ENCODE measurements around the gene SEPTIN8.

The SEPTIN8 gene

DNA sequence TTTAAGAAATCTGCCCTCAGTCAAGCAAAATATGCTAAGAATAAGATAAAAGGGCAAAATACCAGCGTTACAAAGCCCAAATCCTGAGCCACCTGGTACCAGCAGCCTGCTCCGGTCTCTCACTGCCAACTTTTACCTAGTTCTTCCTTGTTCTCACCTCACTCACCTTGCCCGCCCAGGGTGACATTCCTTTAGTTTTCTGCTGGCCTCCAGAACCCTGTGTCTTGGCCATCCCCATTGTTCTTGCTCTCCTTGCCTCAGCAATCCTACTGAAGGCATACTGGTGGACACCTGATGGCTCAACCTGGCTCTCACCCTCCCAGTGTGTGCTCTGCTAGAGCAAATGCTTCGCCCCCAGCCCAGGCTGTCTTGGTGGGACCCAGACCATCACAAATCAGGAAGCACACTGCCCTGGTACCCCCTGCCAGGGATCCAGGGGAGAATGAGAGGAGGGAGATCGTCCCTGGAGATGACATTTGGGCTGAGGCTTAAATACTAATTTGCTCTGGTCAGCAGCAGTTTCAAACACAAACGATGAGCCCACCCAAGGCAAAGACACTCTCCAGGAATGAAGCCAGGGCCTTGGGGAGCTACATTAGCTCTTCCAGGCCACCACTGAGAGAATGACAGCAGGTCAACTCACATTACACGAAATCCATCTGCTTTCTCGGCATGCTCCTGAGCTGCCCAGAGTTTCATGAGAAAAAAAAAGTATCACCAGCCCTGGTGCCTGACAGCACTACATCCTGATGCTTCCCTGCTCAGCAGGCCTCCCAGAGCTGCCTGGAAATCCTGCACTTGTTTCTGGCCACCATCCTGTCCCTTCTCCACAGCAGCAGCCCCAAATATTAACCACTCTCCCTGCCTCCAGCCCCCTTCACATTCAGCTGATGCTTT, 12.2 kb upstream of the SEPTIN8 start:
- Histone ChIP-seq H2AK5ac (ENCODE audit: low read depth, low read length) (no peak overlapping the region), H3K4me1 (ENCODE audit: control insufficient read depth in 2 of 2, insufficient read depth in 1 of 2, low read depth in 1 of 2, low read length in 2 of 2) (no peaks in the 10 kb centered on the region), H2BK12ac (ENCODE audit: low read length) (no peak overlapping the region), H3K14ac (ENCODE audit: low read length) (no peak overlapping the region), H3K4me3 (ENCODE audit: low read length in 2 of 2) (no peak overlapping the region), H3K23ac (ENCODE audit: low read depth, low read length, poor library complexity) (no peak overlapping the region), H3K9ac (ENCODE audit: low read depth, low read length, poor library complexity) (no peak overlapping the region), H4K91ac (ENCODE audit: low read depth, low read length, poor library complexity) (no peak overlapping the region), H3K4me2 (ENCODE audit: insufficient read depth, low read length, poor library complexity, severe bottlenecking) (no peak overlapping the region), H2BK15ac (ENCODE audit: low read length) (no peak overlapping the region), H3K4ac (ENCODE audit: low read length) (no peak overlapping the region), H3K27ac (replicated peaks; ENCODE audit: low read length) (no peak overlapping the region), H2BK5ac (ENCODE audit: low read length) (no peak overlapping the region), H3K9me3 (replicated peaks in 1 of 2; ENCODE audit: control insufficient read depth in 2 of 2, insufficient read depth in 1 of 2, low read depth in 1 of 2, low read length in 2 of 2) (peaks cover 1 to 3% of the 10 kb centered on the region in 2 donors), H2BK120ac (ENCODE audit: low read depth, low read length) (no peak overlapping the region), H2AFZ (ENCODE audit: low read length) (no peak overlapping the region), H4K8ac (ENCODE audit: low read depth, low read length) (no peak overlapping the region), H3K27me3 (ENCODE audit: control insufficient read depth in 3 of 3, insufficient read depth in 3 of 3, low read depth in 1 of 3, low read length in 3 of 3) (peaks cover 0 to 51% (median 0%) of the 10 kb centered on the region in 3 experiments), H3K36me3 (replicated peaks in 1 of 2; ENCODE audit: control insufficient read depth in 2 of 2, insufficient read depth in 2 of 2, low read length in 2 of 2) (no peaks in the 10 kb centered on the region), H3K18ac (ENCODE audit: low read length) (no peak overlapping the region), H3K79me1 (ENCODE audit: low read depth, low read length) (no peaks in the 10 kb centered on the region)
- no peak for DNase-seq (ENCODE audit: low spot score)
- WGBS, 2 donors (ENCODE audit: extremely low coverage in 2 of 2, insufficient read length in 2 of 2, insufficient replicate concordance in 1 of 2): no CpG with 5 or more reads among the region's 8 CpGs

DNA sequence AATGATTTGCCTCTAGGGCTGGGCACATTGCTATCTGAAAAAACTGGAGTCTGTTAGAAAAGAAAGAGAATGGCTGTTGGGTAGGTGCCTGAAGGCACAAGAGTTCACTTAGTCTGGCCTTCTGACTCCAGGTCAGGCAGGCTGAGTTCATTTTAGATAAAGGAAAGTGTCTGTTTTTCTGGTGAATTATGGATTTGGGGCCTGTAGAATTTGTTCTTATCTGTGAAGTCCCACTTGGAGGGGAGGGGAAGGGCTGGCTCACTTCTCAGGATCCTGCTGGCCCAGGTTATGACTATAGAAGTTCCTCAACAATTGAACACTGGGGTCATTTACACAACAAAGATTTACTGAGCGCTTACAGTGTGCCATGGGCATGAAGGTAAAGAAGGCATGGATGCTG, 11.5 kb upstream of the SEPTIN8 start:
- Histone ChIP-seq H3K36me3 (replicated peaks in 1 of 2; ENCODE audit: control insufficient read depth in 2 of 2, insufficient read depth in 2 of 2, low read length in 2 of 2) (no peaks in the 10 kb centered on the region), H3K18ac (ENCODE audit: low read length) (no peak overlapping the region), H3K27me3 (ENCODE audit: control insufficient read depth in 3 of 3, insufficient read depth in 3 of 3, low read depth in 1 of 3, low read length in 3 of 3) (peaks cover 0 to 54% (median 0%) of the 10 kb centered on the region in 3 experiments), H2AK5ac (ENCODE audit: low read depth, low read length) (no peak overlapping the region), H2BK12ac (ENCODE audit: low read length) (no peak overlapping the region), H4K91ac (ENCODE audit: low read depth, low read length, poor library complexity) (no peak overlapping the region), H3K14ac (ENCODE audit: low read length) (no peak overlapping the region), H3K9ac (ENCODE audit: low read depth, low read length, poor library complexity) (no peak overlapping the region), H3K9me3 (replicated peaks in 1 of 2; ENCODE audit: control insufficient read depth in 2 of 2, insufficient read depth in 1 of 2, low read depth in 1 of 2, low read length in 2 of 2) (peaks cover 1 to 3% of the 10 kb centered on the region in 2 donors), H3K23ac (ENCODE audit: low read depth, low read length, poor library complexity) (no peak overlapping the region), H2AFZ (ENCODE audit: low read length) (no peak overlapping the region), H2BK15ac (ENCODE audit: low read length) (no peak overlapping the region), H3K4me3 (ENCODE audit: low read length in 2 of 2) (no peak overlapping the region), H3K4me1 (ENCODE audit: control insufficient read depth in 2 of 2, insufficient read depth in 1 of 2, low read depth in 1 of 2, low read length in 2 of 2) (no peaks in the 10 kb centered on the region), H3K4ac (ENCODE audit: low read length) (no peak overlapping the region), H3K4me2 (ENCODE audit: insufficient read depth, low read length, poor library complexity, severe bottlenecking) (no peak overlapping the region), H2BK120ac (ENCODE audit: low read depth, low read length) (no peak overlapping the region), H2BK5ac (ENCODE audit: low read length) (no peak overlapping the region), H4K8ac (ENCODE audit: low read depth, low read length) (no peak overlapping the region), H3K79me1 (ENCODE audit: low read depth, low read length) (no peaks in the 10 kb centered on the region), H3K27ac (replicated peaks; ENCODE audit: low read length) (no peak overlapping the region)
- DNase-seq (ENCODE audit: low spot score): no peak
- no CpG with 5 or more reads among the region's 1 CpG for WGBS, 2 donors (ENCODE audit: extremely low coverage in 2 of 2, insufficient read length in 2 of 2, insufficient replicate concordance in 1 of 2)

DNA sequence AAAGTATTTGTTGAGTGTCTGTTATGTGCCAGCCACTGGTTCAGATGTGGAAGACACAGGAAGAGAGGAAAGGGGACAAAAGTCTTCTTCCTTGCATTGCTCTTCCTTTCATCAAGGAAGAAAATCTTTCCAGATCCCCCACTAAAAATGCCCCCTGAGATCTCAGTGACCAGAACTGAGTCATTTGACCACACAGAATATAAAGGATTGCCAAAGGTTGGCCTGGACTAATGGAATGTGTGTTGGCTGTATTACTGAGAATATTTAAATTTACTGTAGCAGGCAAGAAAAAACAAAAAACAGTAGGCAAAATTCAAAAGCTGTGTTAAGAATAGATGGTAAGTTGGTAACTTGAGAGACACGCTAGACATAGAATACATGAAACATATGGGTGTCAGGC, 10.0 kb upstream of the SEPTIN8 start:
- Histone ChIP-seq H3K36me3 (replicated peaks in 1 of 2; ENCODE audit: control insufficient read depth in 2 of 2, insufficient read depth in 2 of 2, low read length in 2 of 2) (no peaks in the 10 kb centered on the region), H2BK5ac (ENCODE audit: low read length) (no peak overlapping the region), H2AK5ac (ENCODE audit: low read depth, low read length) (no peak overlapping the region), H3K14ac (ENCODE audit: low read length) (no peak overlapping the region), H4K91ac (ENCODE audit: low read depth, low read length, poor library complexity) (no peak overlapping the region), H3K23ac (ENCODE audit: low read depth, low read length, poor library complexity) (no peak overlapping the region), H3K4me1 (ENCODE audit: control insufficient read depth in 2 of 2, insufficient read depth in 1 of 2, low read depth in 1 of 2, low read length in 2 of 2) (peaks cover 0 to 3% of the 10 kb centered on the region in 2 donors), H3K4me3 (ENCODE audit: low read length in 2 of 2) (no peak overlapping the region), H3K9me3 (replicated peaks in 1 of 2; ENCODE audit: control insufficient read depth in 2 of 2, insufficient read depth in 1 of 2, low read depth in 1 of 2, low read length in 2 of 2) (peaks cover 1 to 3% of the 10 kb centered on the region in 2 donors), H4K8ac (ENCODE audit: low read depth, low read length) (no peak overlapping the region), H3K27me3 (ENCODE audit: control insufficient read depth in 3 of 3, insufficient read depth in 3 of 3, low read depth in 1 of 3, low read length in 3 of 3) (peaks cover 0 to 53% (median 0%) of the 10 kb centered on the region in 3 experiments), H3K9ac (ENCODE audit: low read depth, low read length, poor library complexity) (no peak overlapping the region), H3K27ac (replicated peaks; ENCODE audit: low read length) (no peak overlapping the region), H3K4ac (ENCODE audit: low read length) (no peak overlapping the region), H2AFZ (ENCODE audit: low read length) (no peak overlapping the region), H3K4me2 (ENCODE audit: insufficient read depth, low read length, poor library complexity, severe bottlenecking) (no peak overlapping the region), H2BK15ac (ENCODE audit: low read length) (no peak overlapping the region), H2BK12ac (ENCODE audit: low read length) (no peak overlapping the region), H3K18ac (ENCODE audit: low read length) (no peak overlapping the region), H3K79me1 (ENCODE audit: low read depth, low read length) (no peaks in the 10 kb centered on the region), H2BK120ac (ENCODE audit: low read depth, low read length) (no peak overlapping the region)
- no CpG with 5 or more reads among the region's 1 CpG for WGBS, 2 donors (ENCODE audit: extremely low coverage in 2 of 2, insufficient read length in 2 of 2, insufficient replicate concordance in 1 of 2)
- no peak for DNase-seq (ENCODE audit: low spot score)

DNA sequence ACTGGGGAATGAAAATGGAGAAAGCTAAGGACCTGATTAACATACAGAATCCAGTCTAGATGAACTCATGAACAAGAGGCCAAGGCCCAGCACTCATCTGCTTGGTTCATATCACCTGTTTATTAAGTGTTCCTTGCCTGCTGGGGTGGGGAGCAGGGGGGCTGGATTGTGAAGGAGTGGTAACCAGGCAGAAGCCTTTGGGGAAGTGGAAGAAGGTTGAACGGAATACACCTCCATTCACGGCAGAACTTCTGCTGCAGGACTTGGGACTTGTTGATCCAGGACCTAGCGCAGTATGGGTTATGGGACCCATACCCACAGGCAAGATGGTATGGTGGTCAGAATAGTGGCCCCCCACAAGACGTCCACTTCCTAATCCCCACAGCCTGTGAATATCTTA, 8.8 kb upstream of the SEPTIN8 start:
- Histone ChIP-seq H2AK5ac (ENCODE audit: low read depth, low read length) (no peak overlapping the region), H3K23ac (ENCODE audit: low read depth, low read length, poor library complexity) (no peak overlapping the region), H3K9me3 (replicated peaks in 1 of 2; ENCODE audit: control insufficient read depth in 2 of 2, insufficient read depth in 1 of 2, low read depth in 1 of 2, low read length in 2 of 2) (peaks cover 1 to 3% of the 10 kb centered on the region in 2 donors), H3K79me1 (ENCODE audit: low read depth, low read length) (no peaks in the 10 kb centered on the region), H3K4me1 (ENCODE audit: control insufficient read depth in 2 of 2, insufficient read depth in 1 of 2, low read depth in 1 of 2, low read length in 2 of 2) (peaks cover 0 to 3% of the 10 kb centered on the region in 2 donors), H3K14ac (ENCODE audit: low read length) (no peak overlapping the region), H2BK12ac (ENCODE audit: low read length) (no peak overlapping the region), H2BK120ac (ENCODE audit: low read depth, low read length) (no peak overlapping the region), H3K36me3 (replicated peaks in 1 of 2; ENCODE audit: control insufficient read depth in 2 of 2, insufficient read depth in 2 of 2, low read length in 2 of 2) (no peaks in the 10 kb centered on the region), H2BK5ac (ENCODE audit: low read length) (no peak overlapping the region), H3K9ac (ENCODE audit: low read depth, low read length, poor library complexity) (no peak overlapping the region), H4K91ac (ENCODE audit: low read depth, low read length, poor library complexity) (no peak overlapping the region), H3K18ac (ENCODE audit: low read length) (no peak overlapping the region), H2BK15ac (ENCODE audit: low read length) (no peak overlapping the region), H3K27me3 (ENCODE audit: control insufficient read depth in 3 of 3, insufficient read depth in 3 of 3, low read depth in 1 of 3, low read length in 3 of 3) (peaks cover 0 to 59% (median 0%) of the 10 kb centered on the region in 3 experiments), H3K27ac (replicated peaks; ENCODE audit: low read length) (no peak overlapping the region), H2AFZ (ENCODE audit: low read length) (no peak overlapping the region), H3K4ac (ENCODE audit: low read length) (no peak overlapping the region), H4K8ac (ENCODE audit: low read depth, low read length) (no peak overlapping the region), H3K4me2 (ENCODE audit: insufficient read depth, low read length, poor library complexity, severe bottlenecking) (no peak overlapping the region), H3K4me3 (ENCODE audit: low read length in 2 of 2) (no peak overlapping the region)
- WGBS, 2 donors (ENCODE audit: extremely low coverage in 2 of 2, insufficient read length in 2 of 2, insufficient replicate concordance in 1 of 2): no CpG with 5 or more reads among the region's 4 CpGs
- DNase-seq (ENCODE audit: low spot score): no peak

Data from neuronal stem cell (in vitro differentiated cells).